ENCODE data around the gene C11orf52.

Gene C11orf52

GRCh38 chr11:111923351-111923788, 4.7 kb downstream of the C11orf52 start:
- no peak for DNase-seq (ENCODE audit: extremely low read depth, insufficient read length)

GRCh38 chr11:111923951-111924350, 5.2 kb downstream of the C11orf52 start:
- no peak overlapping the region for H3K4me3 ChIP-seq (replicated peaks; ENCODE audit: low read depth, low read length)
- TF ChIP-seq CTCF (IDR thresholded peaks at IDR 0.05; ENCODE audit: insufficient read depth, low read length, poor library complexity, severe bottlenecking): no peak
- H3K36me3 ChIP-seq (ENCODE audit: control insufficient read depth, insufficient read depth, low read length): no peaks in the 10 kb centered on the region
- DNase-seq (ENCODE audit: extremely low read depth, insufficient read length): no peak
- no peaks in the 10 kb centered on the region for H3K27me3 ChIP-seq (replicated peaks; ENCODE audit: control insufficient read depth, insufficient read depth, low read length)

More at GRCh38 chr11:111923351-111923788, 4.7 kb downstream of the C11orf52 start:
- Histone ChIP-seq H3K27me3 (replicated peaks; ENCODE audit: control insufficient read depth, insufficient read depth, low read length) (no peaks in the 10 kb centered on the region), H3K4me3 (replicated peaks; ENCODE audit: low read depth, low read length) (no peak overlapping the region), H3K36me3 (ENCODE audit: control insufficient read depth, insufficient read depth, low read length) (no peaks in the 10 kb centered on the region)
- TF ChIP-seq CTCF (IDR thresholded peaks at IDR 0.05; ENCODE audit: insufficient read depth, low read length, poor library complexity, severe bottlenecking): no peak

GRCh38 chr11:111925953-111926352, 7.2 kb downstream of the C11orf52 start:
- no peaks in the 10 kb centered on the region for H3K36me3 ChIP-seq (ENCODE audit: control insufficient read depth, insufficient read depth, low read length)
- no peaks in the 10 kb centered on the region for H3K27me3 ChIP-seq (replicated peaks; ENCODE audit: control insufficient read depth, insufficient read depth, low read length)
- no peak for TF ChIP-seq CTCF (IDR thresholded peaks at IDR 0.05; ENCODE audit: insufficient read depth, low read length, poor library complexity, severe bottlenecking)
- H3K4me3 ChIP-seq (replicated peaks; ENCODE audit: low read depth, low read length): no peak overlapping the region
- DNase-seq (ENCODE audit: extremely low read depth, insufficient read length): no peak

GRCh38 chr11:111926505-111927391, 8.0 kb downstream of the C11orf52 start:
- TF ChIP-seq CTCF (IDR thresholded peaks at IDR 0.05; ENCODE audit: insufficient read depth, low read length, poor library complexity, severe bottlenecking): no peak
- H3K4me3 ChIP-seq (replicated peaks; ENCODE audit: low read depth, low read length): peak overlapping the region; percentile 55
- no peaks in the 10 kb centered on the region for H3K27me3 ChIP-seq (replicated peaks; ENCODE audit: control insufficient read depth, insufficient read depth, low read length)
- DNase-seq (ENCODE audit: extremely low read depth, insufficient read length): peak; percentile 97
- no peaks in the 10 kb centered on the region for H3K36me3 ChIP-seq (ENCODE audit: control insufficient read depth, insufficient read depth, low read length)

GRCh38 chr11:111930472-111930871, 11.8 kb downstream of the C11orf52 start:
- Histone ChIP-seq H3K4me3 (replicated peaks; ENCODE audit: low read depth, low read length) (no peak overlapping the region), H3K27me3 (replicated peaks; ENCODE audit: control insufficient read depth, insufficient read depth, low read length) (no peaks in the 10 kb centered on the region), H3K36me3 (ENCODE audit: control insufficient read depth, insufficient read depth, low read length) (no peaks in the 10 kb centered on the region)
- TF ChIP-seq CTCF (IDR thresholded peaks at IDR 0.05; ENCODE audit: insufficient read depth, low read length, poor library complexity, severe bottlenecking): no peak
- no peak for DNase-seq (ENCODE audit: extremely low read depth, insufficient read length)
